ENCODE data around the gene PNPLA5.

- TF ChIP-seq ZSCAN29 (CRISPR knock-in tag; conservative IDR thresholded peaks at IDR 0.05) (no peak), NBN (conservative IDR thresholded peaks at IDR 0.05) (no peak), FOXK1 (CRISPR knock-in tag; IDR thresholded peaks at IDR 0.05; ENCODE audit: borderline replicate concordance, low read depth) (no peak), ZNF350 (CRISPR knock-in tag; IDR thresholded peaks at IDR 0.05; ENCODE audit: borderline replicate concordance, low read depth) (no peak), KDM5A (IDR thresholded peaks at IDR 0.05; ENCODE audit: borderline replicate concordance, low read length) (no peak), ZNF563 (CRISPR knock-in tag; IDR thresholded peaks at IDR 0.05) (no peak), NFE2L2 (IDR thresholded peaks at IDR 0.05; ENCODE audit: low read length) (no peak), FOXK2 (IDR thresholded peaks at IDR 0.05) (no peak), ZNF615 (CRISPR knock-in tag; IDR thresholded peaks at IDR 0.05; ENCODE audit: borderline replicate concordance) (no peak), SP1 (IDR thresholded peaks at IDR 0.05) (no peak), SP1 (CRISPR knock-in tag; IDR thresholded peaks at IDR 0.05) (no peak), DRAP1 (CRISPR knock-in tag; IDR thresholded peaks at IDR 0.05) (no peak), RXRA (CRISPR knock-in tag; IDR thresholded peaks at IDR 0.05) (no peak), TAF1 (CRISPR knock-in tag; IDR thresholded peaks at IDR 0.05) (no peak), ZNF12 (CRISPR knock-in tag; IDR thresholded peaks at IDR 0.05) (no peak)
These were observed 33.5 kb downstream of the PNPLA5 start for GRCh38 chr22:43858156-43858895.

All from HepG2 (cell line).